Spleen (tissue), 7 donors: ENCODE results near the gene PACS1.

Experiments used
- CTCF ChIP-seq, 11 experiments: fragments of 200-600 bp in 7 of 11; fragments of 450-650 bp in 4 of 11; sonication (generic) in 4 of 11; IDR thresholded peaks in 8 of 11; conservative IDR thresholded peaks in 3 of 11; 1 replicate in 7 of 11; 2 replicates in 4 of 11; pipeline versions ENCODE4 v1.4.0 to v1.8.0; 2016 to 2021; ENCODE audit warnings: antibody characterized with exemption in 11 of 11, inconsistent platforms in 4 of 11, mild to moderate bottlenecking in 1 of 11
- POLR2AphosphoS5 ChIP-seq, 3 donors: sonication (generic); formaldehyde crosslinking; IDR thresholded peaks; one replicate each; pipeline ENCODE4 v1.5.1; 2017; ENCODE audit warnings: antibody characterized with exemption in 3 of 3
- donor health status: DM: no; HTN: no; CAD: no; lungs with moderate emphysema.
- donor health status: DM: no; HTN: no; CAD: no.
- donor health status: DM: no; HTN: no; CAD: no.

- TF ChIP-seq POLR2AphosphoS5 (IDR thresholded peaks at IDR 0.05) (no peak), CTCF (IDR thresholded peaks at IDR 0.05 in 8 of 11, conservative IDR thresholded peaks at IDR 0.05 in 3 of 11) (no peak)
These were observed 193.7 kb downstream of the PACS1 start for GRCh38 chr11:66263785-66264184.
